DMS 273 treated with DMSO at 0.1 percent for 48 hours (cell line): Measurements from ENCODE around the gene PPARG.
"Not testable (repeated sequence)": the region's sequence is repeated elsewhere in the genome, so short reads cannot be mapped to it uniquely, and the experiment has no call there.

Source experiments
- DNase-seq: peaks from one replicate; lab custom pipeline; 2025; lab: John Stamatoyannopoulos, UW

Gene PPARG

GRCh38 chr3:12279591-12280326 is 9.1 kb upstream of the PPARG start:
- no peak for DNase-seq

DNA sequence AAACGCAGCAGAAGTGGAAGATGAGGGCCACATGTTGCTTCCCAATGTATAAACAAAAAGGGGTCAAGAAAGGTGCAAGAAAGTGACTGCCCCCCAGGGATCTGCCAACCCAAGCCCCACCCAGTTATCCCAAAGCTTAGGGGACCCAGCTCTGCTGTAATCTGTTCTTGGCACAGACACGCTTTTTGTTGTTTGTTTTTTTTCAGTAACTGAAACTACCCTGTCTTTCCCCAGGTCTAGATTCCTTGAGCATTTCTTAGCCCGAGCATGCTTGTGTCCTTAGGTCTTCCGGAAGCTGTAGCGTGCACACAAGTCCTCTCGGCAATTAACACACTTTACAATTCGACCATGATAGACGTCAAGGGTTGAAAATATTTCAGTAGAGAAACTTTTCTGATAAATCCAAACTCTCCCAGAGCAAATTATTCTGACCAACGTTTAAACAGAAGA is 8.5 kb upstream of the PPARG start:
- DNase-seq, result no peak

- DNase-seq, result no peak
Measured at GRCh38 chr3:12284591-12284990, 4.3 kb upstream of the PPARG start.

DNA sequence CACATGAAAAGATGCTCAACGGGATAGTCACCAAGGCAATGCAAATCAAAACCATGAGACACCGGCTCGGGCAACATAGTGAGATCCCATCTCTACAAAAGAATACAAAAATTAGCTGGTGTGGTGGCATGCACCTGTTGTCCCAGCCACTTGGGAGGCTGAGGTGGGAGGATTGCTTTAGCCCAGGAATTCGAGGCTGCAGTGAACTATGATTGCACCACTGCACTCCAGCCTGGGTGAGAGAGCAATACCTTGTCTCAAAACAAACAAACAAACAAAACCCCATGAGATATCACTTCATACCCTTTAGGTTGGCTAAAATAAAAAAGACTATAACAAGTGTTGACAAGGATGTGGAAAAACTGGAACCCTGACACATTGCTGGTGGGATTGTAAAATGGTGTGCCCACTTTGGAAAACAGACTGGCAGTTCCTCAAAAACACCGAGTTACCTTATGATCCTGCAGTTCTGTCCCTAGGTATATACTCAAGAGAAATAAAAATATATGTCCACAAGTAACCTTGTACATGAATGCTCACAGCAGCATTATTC is 3.8 kb upstream of the PPARG start:
- no peak for DNase-seq

DNA sequence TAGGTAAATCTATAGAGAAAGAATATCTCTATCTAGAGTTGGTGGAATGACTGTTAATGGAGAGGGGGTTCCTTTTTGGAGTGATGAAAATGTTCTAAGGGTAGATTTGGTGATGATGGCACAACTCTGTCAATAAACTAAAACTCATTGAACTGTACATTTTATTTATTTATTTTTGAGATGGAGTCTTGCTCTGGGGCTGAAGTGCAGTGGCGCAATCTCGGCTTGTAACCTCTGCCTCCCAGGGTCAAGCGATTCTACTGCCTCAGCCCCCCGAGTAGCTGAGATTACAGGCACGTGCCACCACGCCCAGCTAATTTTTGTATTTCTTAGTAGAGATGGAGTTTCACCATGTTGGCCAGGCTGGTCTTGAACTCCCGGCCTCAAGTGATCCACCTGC is 3.1 kb upstream of the PPARG start:
- not testable (repeated sequence) for DNase-seq

GRCh38 chr3:12286504-12286903 is 2.4 kb upstream of the PPARG start:
- no peak for DNase-seq

DNA sequence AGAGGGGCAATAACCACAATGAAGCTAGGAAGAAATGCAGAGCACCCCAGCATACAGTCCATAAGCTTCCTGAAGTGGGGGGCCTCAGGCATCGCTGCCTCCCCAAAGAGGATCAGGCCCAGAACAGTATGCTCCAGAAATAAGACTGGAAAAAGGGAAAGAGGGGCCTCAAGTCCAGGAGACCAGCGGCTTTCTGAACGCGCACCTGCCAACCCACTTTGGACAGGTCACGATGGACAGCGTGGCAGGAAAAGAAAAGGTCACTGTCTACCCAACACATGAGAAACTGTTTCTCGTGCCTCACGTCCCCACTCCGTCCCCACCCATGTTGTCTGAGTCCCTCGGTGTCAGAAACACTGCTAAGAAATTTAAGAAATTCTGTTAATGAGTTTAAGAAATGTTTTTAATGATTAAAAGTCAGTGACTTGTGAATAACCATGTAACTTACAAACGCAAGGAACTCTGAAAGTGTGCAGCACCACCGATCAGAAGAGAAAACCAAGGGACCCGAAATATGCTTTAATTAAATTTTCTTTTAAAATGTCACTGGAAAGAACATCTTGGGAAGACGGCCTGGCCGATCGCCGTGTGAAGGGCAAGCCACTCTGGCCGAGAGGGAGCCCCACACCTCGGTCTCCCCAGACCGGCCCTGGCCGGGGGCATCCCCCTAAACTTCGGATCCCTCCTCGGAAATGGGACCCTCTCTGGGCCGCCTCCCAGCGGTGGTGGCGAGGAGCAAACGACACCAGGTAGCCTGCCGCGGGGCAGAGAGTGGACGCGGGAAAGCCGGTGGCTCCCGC is 1.7 kb upstream of the PPARG start:
- no peak for DNase-seq

GRCh38 chr3:12287727-12288181 is 1.1 kb upstream of the PPARG start:
- no peak for DNase-seq

- no peak for DNase-seq
Measured at GRCh38 chr3:12289524-12289923, 654 bp downstream of the PPARG start.

DNA sequence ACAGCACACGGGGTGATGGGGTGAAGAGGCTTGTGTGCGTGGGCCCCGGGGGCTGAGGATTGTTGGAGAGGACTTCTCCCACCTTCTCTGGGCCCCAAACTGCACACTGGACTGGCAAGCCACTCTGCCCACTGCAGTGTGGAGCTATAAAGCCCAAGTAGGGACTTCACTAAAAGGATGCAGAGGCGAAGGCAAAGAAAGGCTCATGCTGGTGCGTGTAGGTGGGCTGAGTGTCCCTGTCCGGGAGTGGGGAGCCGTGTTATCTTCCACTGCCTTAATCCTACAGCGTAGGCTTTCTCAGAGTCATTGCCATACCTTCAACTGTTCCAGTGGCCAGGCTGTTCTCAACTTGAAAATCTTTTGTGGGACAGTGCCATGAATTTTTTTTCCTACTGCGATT is 3.9 kb downstream of the PPARG start:
- no peak for DNase-seq

DNA sequence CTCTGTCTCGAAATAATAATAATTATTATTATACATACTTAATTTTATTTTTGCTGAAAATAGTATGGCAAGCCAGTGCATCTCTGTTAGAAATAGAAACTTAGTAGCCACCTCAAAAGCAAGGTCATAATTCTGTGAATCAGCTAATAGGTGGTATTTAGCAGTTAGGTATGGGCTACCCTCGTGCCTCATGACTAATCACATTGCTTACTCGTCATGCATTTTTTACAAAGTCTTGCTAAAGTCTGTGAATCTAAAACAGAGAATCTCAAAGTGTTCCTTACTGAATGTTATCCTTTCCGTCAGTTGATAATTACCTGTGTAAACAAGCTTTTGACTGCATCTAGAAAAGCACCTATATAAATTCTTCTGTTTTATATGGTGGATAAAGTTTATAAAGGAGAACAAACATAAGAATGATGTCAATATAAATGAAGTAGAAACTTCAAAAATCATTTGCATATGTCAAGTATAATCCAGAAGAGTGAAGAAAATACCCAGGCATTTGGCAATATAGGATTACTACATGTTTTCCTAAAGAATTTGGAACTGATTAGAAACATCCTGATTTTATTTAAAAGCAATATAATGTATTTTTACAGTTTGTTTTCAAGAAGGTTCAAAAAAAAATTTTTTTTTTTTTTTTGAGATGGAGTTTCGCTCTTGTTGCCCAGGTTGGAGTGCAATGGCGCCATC is 6.2 kb downstream of the PPARG start:
- no peak for DNase-seq

DNA sequence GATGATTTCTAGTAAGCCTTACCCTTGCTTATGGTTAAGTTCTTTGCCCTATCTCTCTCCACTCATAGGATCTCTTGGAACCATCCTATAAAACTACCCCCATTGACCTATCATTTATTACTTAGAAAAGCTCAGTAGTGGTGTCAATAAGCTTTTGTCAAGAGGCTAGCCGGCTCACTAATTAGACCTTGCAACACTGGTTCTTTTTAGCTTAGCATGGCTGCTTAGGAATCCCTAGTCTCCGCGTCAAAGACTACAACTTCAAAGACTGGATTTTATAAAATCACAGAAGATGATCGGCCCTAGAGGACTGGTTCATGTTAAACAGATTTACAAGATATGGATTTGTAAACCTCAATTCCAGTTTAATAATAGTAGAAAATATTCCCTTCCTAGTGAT is 7.6 kb downstream of the PPARG start:
- DNase-seq, result no peak

GRCh38 chr3:12299026-12299425 is 10.2 kb downstream of the PPARG start:
- DNase-seq, result no peak

- DNase-seq, result no peak
Measured at GRCh38 chr3:12300137-12300536, 11.3 kb downstream of the PPARG start.

GRCh38 chr3:12301031-12301430 is 12.2 kb downstream of the PPARG start:
- DNase-seq, result no peak

GRCh38 chr3:12301513-12301912 is 12.6 kb downstream of the PPARG start:
- no peak for DNase-seq

- no peak for DNase-seq
Measured at GRCh38 chr3:12302564-12302963, 13.7 kb downstream of the PPARG start.

DNA sequence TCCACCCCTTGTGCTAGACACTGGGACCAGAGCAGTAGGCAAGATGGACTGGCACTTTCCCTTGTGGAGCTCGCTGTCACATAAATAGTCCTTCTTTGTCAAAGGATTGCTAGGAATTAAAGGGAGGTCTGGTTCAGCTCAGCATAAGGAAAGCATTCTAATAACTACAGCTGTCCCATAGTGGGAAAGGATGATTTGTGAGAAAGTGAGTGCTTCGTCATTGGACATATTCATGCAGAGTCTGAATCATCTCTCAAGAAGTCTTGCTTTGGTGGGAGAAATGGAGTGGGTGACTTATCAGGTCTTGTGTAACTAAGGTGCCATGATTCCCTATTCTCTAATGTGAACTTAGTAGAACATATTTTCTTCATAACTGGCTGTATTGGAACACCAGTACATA is 14.7 kb downstream of the PPARG start:
- no peak for DNase-seq

- no peak for DNase-seq
Measured at GRCh38 chr3:12303993-12304392, 15.1 kb downstream of the PPARG start.

- no peak for DNase-seq
Measured at GRCh38 chr3:12307136-12307535, 18.3 kb downstream of the PPARG start.

DNA sequence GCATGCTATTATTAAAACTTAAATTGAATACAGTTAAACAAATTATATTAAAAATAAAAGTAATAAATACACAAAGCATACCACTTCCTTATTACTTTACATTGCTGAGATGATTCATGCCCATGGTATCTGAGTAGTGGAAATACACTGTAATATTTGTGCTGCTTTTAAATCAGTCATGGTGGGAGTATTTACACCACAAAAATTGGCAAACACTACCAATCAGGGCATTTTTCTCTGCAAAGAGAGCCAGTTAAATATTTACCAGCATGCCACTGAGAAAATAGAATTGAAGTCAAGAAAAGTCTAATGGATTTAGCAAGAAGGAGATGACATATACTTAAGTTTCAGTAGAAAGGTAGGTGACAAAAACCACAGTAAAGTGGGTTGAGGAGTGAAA is 19.6 kb downstream of the PPARG start:
- DNase-seq, result no peak

DNA sequence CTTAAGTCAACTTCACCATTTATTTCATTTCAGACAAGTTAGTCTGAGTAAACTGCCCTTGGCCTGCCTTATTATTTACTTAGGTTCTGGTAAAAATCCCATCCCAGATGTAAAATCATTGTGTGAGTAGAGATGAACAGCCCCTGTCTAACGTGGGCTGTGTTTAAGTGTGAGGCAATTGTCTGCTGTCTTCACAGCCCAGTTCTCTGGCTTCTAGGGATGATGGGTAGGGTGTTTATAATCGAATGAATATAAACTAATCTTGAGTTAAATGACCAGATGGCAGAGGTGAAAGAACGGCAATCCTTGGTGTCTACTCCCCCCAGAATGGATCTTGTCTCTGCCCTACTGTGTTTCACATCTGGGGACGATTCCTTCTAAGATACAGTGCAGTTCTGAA is 20.8 kb downstream of the PPARG start:
- DNase-seq, result no peak

DNA sequence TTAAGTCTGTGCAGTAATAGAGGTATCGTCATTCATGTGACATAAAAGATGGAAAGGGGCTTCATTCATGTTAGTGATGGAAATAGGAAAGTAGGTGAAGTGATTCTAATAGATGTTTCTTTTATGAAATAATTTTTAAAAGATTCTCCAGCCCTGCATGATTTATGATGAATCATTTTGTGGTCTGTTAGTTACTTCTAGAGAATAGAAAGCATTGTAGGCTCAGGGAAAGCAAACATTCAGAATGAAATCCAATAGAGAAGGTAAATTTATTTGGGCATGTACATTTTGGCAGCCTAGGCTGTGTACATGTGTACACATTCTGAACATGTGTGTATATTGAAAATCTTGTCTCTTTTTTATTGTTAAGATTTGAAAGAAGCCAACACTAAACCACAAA is 23.1 kb downstream of the PPARG start:
- no peak for DNase-seq
